ENCODE measurements around the gene LRRC37B.
"Not testable (repeated sequence)": the region's sequence is repeated elsewhere in the genome, so short reads cannot be mapped to it uniquely, and the experiment has no call there.

Gene LRRC37B

DNA sequence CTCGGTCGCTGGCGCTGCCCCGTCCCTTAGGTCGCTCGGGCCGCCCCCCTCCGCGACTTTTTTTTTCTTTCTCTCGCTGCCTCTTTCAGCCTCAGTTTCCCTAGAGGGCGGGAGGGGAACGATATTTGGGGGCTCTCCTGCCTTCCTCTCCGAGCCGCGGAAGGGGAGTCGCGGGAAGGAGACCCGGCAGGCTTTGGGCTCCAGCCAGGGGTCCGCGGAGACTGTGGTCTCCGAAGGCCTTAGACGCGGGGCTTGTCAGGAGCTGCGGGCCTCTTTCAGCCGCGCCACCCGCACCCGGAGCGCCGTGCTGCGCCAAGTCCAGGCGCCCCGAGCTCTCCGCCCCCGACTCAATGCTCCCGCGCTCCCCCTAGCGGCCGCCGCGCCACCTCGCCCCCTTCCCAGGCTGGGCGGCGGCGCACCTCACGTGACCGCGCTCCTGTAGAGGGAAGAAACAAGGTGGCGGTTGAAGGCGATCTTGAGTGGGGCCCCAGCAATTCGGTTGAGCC lies at the start of gene LRRC37B:
TSS of gene LRRC37B (plus strand) at position 427 of the 506 bp plus-strand sequence. CDS start 14,010 bp downstream, outside the sequence.
- peak; percentile 67 for DNase-seq (ENCODE audit: low spot score)

DNA sequence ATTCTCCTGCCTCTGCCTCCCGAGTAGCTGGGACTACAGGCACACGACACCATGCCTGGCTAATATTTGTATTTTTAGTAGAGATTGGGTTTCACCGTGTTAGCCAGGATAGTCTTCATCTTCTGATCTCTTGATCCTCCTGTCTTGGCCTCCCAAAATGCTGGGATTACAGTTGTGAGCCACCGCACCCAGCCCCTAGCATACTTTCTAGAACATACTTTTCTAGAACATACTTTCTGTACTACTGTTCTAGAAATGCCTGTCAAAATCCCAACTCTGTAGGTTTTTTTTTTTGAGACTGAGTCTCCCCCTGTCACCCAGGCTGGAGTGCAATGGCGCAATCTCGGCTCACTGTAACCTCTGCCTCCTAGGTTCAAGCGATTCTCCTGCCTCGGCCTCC lies 43.1 kb upstream of the LRRC37B start:
- not testable (repeated sequence) for DNase-seq (ENCODE audit: low spot score)

- no peak for DNase-seq (ENCODE audit: low spot score)
Measured at GRCh38 chr17:31967648-31968047, 39.5 kb upstream of the LRRC37B start.

DNA sequence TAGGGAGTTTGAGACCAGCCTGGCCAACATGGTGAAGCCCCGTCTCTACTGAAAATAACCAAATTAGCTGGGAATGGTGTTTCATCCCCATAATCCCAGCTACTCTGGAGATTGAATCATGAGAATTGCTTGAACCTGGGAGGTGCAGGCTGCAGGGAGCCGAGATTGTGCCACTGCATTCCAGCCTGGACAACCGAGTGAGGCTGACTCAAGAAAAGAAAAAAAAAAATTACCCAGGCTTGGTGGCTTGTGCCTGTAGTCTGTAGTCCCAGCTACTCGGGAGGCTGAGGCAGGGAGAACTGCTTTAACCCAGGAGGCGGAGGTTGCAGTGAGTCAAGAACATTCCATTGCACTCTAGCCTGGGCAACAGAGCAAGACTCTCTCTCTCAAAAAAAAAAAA lies 36.8 kb upstream of the LRRC37B start:
- DNase-seq (ENCODE audit: low spot score) = not testable (repeated sequence)

- not testable (repeated sequence) for DNase-seq (ENCODE audit: low spot score)
Measured at GRCh38 chr17:31974269-31975071, 32.7 kb upstream of the LRRC37B start.

- not testable (repeated sequence) for DNase-seq (ENCODE audit: low spot score)
Measured at GRCh38 chr17:31975391-31975790, 31.8 kb upstream of the LRRC37B start.

DNA sequence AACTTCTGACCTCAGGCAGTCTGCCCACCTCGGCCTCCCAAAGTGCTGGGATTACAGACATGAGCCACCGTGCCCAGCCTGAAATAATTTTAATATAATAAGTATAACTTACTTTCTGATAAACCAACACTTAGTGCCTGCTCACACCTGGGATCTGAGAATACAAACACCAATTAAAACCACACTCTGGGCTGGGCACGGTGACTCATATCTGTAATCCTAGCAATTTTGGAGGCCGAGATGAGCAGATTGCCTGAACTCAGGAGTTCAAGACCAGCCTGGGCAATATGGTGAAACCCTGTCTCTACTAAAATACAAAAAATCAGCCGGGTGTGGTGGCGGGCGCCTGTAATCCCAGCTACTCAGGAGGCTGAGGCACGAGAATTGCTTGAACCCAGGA lies 15.4 kb upstream of the LRRC37B start:
- not testable (repeated sequence) for DNase-seq (ENCODE audit: low spot score)

GRCh38 chr17:31997005-31997404 lies 10.2 kb upstream of the LRRC37B start:
- DNase-seq (ENCODE audit: low spot score) = no peak

GRCh38 chr17:32007463-32008298 lies 498 bp downstream of the LRRC37B start:
- peak; percentile 50 for DNase-seq (ENCODE audit: low spot score)

DNA sequence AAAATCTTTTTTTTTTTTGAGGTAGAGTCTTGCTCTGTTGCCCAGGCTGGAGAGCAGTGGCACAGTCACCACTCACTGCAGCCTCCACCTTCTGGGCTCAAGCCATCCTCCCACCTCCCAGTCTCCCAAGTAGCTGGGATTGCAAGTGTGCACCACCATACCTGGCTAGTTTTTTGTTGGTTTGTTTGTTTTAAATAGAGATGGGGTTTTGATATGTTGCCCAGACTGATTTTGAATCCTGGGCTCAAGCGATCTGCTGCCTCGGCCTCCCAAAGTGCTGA lies 2.0 kb downstream of the LRRC37B start:
- no peak for DNase-seq (ENCODE audit: low spot score)

DNA sequence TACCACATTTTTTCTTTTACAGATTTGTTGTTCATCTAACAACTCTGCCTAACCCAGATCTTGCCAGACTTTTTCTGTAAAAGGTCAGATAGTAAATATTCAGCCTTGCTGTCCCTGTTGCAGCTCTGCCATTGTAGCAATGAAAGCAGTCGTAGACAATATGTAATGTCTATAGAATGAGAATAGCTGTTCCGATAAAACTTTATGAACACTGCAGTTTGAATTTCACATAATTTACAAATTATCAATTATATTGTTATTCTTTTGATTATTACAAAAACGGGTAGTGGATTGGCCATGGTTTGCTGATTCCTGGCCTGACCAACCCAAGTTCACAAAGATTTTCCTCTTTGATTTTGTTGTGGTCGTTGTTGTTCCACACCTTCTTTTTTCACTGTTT lies 2.9 kb downstream of the LRRC37B start:
- no peak for DNase-seq (ENCODE audit: low spot score)

DNA sequence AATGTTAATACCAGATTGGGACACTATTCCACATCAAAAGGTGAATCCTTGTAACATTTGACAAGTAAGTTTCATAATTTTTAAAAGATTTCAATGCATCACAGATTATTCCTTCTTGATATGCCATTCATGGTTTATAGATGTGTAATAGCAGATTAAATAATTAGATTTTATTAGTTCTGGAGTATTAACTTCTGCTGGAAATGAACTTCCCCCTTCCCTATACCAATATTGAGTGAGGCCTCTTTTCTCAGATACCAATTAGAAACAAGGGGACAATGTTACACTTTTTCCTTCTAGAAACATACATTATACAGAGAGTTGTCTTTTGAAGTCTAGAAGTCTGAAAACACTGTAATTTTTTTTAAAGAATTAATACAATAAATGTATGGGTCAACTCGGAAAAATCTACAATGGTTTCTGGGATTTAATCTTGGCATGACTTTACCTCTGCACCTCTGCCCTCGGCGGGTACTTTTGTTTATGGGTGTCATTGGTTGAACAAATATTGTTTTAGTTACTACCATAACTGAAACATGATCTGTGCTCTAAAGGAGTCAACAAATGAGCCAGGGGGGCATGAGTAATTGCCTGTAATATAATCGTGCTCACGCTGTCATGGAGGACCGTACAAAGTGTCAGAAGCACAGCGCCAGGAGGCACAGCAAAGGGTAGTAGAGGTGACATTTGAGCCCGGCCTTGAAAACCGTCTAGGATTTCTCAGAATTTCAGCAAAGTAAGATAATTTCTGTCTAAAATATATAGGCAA lies 8.2 kb downstream of the LRRC37B start:
- no peak for DNase-seq (ENCODE audit: low spot score)

GRCh38 chr17:32016231-32016630 lies 9.0 kb downstream of the LRRC37B start:
- DNase-seq (ENCODE audit: low spot score) = no peak

DNA sequence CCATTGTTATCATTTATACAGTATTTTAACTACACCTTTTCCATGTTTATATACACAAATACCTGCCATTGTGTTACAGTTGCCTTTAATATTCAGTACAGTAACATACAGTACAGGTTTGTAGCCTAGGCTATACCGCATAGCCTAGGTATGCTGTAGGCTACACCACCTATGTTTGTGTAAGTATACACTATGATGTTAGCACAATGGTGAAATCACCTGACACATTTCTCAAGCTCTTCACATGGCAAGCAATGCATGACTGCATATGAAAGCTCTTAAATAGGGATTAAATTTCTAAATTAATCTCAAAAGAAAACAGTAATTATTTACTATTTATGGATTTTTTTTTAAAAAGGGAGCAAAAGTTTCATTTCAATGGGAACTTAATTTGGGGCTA lies 12.0 kb downstream of the LRRC37B start:
- DNase-seq (ENCODE audit: low spot score) = no peak

DNA sequence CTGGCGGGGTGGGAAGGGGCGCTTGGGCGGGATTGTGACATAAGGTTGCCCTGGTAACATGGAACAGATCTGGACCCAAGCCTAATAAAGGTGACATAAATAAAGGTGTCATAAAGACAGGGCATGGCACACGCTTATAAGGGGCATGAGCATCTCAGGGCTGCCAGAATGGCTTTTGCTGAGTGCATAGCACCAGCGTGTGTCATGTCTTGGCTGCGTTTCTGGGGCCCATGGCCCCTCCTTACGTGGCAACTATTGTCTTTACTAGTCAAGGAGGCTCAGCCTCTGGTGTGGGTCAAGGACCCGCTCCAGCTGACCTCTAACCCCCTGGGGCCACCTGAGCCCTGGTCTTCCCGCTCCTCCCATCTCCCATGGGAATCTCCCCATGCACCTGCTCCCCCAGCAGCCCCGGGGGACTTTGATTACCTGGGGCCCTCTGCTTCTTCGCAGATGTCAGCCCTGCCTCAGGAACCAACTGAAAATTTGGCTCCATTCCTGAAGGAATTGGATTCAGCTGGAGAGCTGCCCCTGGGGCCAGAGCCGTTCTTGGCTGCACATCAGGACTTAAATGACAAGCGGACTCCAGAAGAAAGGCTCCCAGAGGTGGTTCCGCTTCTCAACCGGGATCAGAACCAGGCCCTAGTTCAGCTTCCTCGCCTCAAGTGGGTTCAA lies 13.9 kb downstream of the LRRC37B start:
- no peak for DNase-seq (ENCODE audit: low spot score)

DNA sequence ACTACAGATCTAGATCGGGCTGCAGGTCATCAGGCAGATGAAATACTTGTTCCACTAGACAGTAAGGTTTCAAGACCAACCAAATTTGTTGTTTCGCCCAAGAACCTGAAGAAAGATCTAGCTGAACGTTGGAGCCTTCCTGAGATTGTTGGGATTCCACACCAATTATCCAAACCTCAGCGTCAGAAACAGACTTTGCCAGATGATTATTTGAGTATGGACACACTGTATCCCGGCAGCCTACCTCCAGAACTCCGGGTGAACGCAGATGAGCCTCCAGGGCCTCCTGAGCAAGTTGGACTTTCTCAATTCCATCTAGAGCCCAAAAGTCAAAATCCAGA lies 14.4 kb downstream of the LRRC37B start:
- DNase-seq (ENCODE audit: low spot score) = no peak

DNA sequence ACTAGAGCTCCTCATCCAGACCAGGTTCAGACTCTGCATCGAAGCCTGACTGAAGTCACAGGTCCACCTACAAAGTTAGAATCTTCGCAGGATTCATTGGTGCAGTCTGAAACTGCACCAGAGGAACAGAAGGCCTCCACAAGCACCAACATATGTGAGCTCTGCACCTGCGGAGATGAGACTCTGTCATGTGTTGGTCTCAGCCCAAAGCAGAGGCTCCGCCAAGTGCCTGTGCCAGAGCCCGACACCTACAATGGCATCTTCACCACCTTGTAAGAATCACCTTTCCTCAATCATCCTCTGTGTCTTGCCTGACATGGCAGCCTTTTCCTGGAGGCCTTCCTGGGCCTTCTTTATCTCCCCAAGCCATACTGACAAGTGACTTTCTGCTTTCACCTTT lies 15.4 kb downstream of the LRRC37B start:
- DNase-seq (ENCODE audit: low spot score) = not testable (repeated sequence)

DNA sequence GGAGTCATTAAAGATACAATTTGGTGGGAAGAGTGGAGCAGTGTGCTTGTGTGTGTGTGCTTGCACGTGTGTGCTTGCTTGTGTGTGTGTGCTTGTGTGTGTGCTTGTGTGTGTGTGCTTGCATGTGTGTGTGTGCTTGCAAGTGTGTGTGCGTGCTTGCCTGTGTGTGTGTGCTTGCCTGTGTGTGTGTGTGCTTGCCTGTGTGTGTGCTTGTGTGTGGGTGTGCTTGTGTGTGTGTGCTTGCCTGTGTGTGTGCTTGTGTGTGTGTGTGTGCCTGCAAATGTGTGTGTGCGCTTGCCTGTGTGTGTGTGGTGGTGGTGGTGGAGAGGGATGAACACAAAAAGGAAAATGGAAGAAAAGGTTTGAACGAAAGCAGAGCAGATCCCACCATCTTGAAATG lies 20.1 kb downstream of the LRRC37B start:
- DNase-seq (ENCODE audit: low spot score) = not testable (repeated sequence)

DNA sequence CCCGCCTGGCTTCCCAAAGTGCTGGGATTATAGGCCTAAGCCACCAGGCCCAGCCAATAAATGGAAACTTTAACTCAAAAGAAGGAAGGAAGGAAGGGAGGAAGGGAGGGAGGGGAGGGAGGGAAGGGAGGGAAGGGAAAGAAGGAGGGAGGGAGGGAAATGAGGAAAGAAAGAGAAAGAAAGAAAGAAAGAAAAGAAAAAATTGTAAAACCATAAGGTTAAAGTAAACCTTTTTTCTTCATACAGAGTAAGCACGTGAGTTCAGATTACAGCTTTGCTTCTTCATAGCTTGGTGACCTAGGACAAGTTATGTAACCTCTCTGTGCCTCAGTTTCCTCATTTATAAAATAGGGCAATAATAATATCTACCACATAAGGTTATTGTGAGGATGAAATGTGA lies 26.0 kb downstream of the LRRC37B start:
- no peak for DNase-seq (ENCODE audit: low spot score)

GRCh38 chr17:32033812-32034211 lies 26.6 kb downstream of the LRRC37B start:
- DNase-seq (ENCODE audit: low spot score) = not testable (repeated sequence)

DNA sequence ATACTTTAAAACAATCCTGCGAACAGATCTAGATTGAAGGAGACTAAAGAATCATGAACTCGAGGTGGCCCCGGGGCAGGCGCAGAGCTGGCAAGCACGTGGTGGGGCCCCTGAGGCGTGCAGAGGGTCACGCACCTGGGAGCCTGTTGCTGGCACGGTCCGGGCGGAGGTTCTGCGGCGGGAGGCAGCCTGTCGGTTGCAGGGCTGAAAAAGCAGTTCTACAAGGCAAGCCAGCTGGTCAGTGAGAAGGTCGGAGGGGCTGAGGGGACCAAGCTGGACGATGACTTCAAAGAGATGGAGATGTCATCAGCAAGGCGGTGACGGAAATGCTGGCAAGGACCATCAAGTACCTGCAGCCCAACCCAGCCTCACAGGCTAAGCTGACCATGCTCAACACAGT lies 33.1 kb downstream of the LRRC37B start:
- not testable (repeated sequence) for DNase-seq (ENCODE audit: low spot score)

GRCh38 chr17:32041306-32041875 lies 34.2 kb downstream of the LRRC37B start:
- DNase-seq (ENCODE audit: low spot score) = not testable (repeated sequence)
